Loucy (cell line): ENCODE data around the gene ST13.

Experiments used
- EZH2phosphoT487 ChIP-seq: fragments of 200-600 bp; IDR thresholded peaks from 2 replicates; pipeline ENCODE4 v1.6.1; 2018; ENCODE audit warnings: antibody characterized with exemption, mild to moderate bottlenecking, moderate library complexity, borderline replicate concordance
- TF ChIP-seq, protein P1 (sequence below): fragments of 200-600 bp; sonication (generic); conservative IDR thresholded peaks from 2 replicates; pipeline ENCODE4 v1.5.1; 2014; ENCODE audit warnings: mild to moderate bottlenecking, antibody characterized with exemption, low read length

GRCh38 chr22:40867109-40867508 is 10.7 kb upstream of the ST13 start:
- TF ChIP-seq, protein P1, sequence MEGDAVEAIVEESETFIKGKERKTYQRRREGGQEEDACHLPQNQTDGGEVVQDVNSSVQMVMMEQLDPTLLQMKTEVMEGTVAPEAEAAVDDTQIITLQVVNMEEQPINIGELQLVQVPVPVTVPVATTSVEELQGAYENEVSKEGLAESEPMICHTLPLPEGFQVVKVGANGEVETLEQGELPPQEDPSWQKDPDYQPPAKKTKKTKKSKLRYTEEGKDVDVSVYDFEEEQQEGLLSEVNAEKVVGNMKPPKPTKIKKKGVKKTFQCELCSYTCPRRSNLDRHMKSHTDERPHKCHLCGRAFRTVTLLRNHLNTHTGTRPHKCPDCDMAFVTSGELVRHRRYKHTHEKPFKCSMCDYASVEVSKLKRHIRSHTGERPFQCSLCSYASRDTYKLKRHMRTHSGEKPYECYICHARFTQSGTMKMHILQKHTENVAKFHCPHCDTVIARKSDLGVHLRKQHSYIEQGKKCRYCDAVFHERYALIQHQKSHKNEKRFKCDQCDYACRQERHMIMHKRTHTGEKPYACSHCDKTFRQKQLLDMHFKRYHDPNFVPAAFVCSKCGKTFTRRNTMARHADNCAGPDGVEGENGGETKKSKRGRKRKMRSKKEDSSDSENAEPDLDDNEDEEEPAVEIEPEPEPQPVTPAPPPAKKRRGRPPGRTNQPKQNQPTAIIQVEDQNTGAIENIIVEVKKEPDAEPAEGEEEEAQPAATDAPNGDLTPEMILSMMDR: no peak
- no peak for TF ChIP-seq EZH2phosphoT487
